Peyer's patch (tissue), 4 donors: Measurements from ENCODE around the gene THOC1.

Experiments
- POLR2A ChIP-seq, 2 donors: fragments of 450-650 bp; IDR thresholded peaks; one replicate each; pipeline ENCODE4 v1.5.1; 2017; ENCODE audit warnings: antibody characterized with exemption in 2 of 2, mild to moderate bottlenecking in 2 of 2, moderate library complexity in 2 of 2
- TF ChIP-seq, protein P1 (sequence below), 6 experiments: fragments of 450-650 bp in 4 of 6; fragments of 200-600 bp in 2 of 6; sonication (generic) in 1 of 6; IDR thresholded peaks; one replicate each; pipeline ENCODE4 v1.5.1; 2017 to 2019; ENCODE audit warnings: antibody characterized with exemption in 6 of 6, mild to moderate bottlenecking in 3 of 6, moderate library complexity in 1 of 6

DNA sequence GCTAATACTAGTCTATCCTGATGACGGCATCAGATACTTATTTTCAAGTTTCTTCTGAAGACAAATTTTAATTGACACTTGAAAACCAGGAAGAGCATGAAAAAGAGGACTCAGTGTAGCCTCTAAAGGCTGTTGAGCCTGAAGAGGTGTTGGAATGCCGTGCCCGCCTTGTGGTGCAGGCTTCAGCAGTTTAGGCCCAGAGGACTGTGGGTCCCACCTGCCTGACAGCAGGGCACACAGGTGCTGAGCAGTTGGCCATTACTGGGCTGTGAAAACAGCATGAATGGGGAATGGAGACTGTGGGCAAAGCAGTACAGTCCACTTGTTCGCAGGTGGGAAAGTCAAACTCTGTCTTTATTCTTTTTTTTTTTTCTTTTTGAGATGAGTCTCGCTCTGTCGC, 49.8 kb upstream of the THOC1 start:
- TF ChIP-seq, protein P1, sequence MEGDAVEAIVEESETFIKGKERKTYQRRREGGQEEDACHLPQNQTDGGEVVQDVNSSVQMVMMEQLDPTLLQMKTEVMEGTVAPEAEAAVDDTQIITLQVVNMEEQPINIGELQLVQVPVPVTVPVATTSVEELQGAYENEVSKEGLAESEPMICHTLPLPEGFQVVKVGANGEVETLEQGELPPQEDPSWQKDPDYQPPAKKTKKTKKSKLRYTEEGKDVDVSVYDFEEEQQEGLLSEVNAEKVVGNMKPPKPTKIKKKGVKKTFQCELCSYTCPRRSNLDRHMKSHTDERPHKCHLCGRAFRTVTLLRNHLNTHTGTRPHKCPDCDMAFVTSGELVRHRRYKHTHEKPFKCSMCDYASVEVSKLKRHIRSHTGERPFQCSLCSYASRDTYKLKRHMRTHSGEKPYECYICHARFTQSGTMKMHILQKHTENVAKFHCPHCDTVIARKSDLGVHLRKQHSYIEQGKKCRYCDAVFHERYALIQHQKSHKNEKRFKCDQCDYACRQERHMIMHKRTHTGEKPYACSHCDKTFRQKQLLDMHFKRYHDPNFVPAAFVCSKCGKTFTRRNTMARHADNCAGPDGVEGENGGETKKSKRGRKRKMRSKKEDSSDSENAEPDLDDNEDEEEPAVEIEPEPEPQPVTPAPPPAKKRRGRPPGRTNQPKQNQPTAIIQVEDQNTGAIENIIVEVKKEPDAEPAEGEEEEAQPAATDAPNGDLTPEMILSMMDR (IDR thresholded peaks at IDR 0.05): no peak
- TF ChIP-seq POLR2A (IDR thresholded peaks at IDR 0.05): no peak
